HG03521 (cell line): Measurements from ENCODE around the gene SALL1.

Experiments used
- ATAC-seq: cut with Tn5 transposase; IDR thresholded peaks from one replicate; pipeline ENCODE4 v1.9.1; 2021; ENCODE audit warnings: mild to moderate bottlenecking, moderate library complexity; ENCODE audit not compliant: unreplicated experiment

Gene SALL1

DNA sequence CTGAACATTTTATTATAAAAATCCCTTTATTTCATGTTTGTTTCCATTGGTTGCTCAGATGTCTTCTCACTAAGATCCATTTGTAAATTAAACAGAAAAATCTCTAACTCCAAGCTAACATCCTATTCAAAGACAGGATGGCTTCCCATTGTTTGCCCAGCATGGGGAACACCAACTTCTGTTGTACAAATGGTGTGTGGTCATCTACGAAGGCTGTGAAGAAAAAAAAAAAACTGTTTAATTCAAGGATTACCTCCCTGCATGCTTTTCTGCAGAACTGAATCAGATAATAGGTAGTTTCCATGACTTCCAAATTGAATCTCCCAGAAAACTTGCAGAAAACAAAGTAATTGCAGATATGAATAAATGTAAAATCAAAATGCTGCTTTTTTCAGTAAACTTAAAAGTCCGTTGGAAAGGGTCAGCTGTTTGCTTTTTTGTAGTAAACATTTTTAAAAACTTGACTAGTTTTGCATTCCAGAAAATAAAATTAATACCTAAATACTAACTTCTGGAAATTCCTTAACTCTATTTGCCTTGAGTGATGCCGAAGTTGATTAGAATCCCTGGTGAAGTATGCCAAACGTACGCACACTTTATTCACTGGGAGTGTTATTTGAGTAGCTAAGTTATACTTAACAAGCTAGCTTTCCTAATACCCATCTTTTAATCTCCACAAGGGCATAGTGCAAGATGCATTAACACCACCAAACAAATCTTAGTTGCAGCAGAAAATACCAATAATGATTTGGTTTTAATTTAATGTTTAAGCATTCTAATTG lies 7.7 kb downstream of the SALL1 start:
- no peak for ATAC-seq

DNA sequence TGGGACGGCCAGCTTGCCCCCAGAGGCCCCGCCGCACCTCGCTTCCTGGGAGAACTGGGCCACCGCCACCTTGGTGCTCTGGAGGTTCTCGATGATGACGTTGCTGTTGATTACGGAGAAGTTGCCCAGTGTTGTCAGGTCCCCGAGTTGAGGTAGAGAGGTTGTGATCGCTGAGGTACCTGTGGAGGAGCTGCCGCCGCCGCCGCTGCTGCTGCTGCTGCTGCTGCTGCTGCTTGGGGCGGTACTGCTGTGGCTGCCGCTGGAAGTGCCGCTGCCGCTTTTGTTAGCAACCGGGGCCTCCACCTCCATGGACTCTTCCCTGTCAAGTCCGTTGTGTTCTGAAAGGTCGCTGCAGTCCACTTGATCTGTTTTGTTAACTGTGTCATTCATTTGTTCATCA lies 9.5 kb downstream of the SALL1 start:
- ATAC-seq = no peak

DNA sequence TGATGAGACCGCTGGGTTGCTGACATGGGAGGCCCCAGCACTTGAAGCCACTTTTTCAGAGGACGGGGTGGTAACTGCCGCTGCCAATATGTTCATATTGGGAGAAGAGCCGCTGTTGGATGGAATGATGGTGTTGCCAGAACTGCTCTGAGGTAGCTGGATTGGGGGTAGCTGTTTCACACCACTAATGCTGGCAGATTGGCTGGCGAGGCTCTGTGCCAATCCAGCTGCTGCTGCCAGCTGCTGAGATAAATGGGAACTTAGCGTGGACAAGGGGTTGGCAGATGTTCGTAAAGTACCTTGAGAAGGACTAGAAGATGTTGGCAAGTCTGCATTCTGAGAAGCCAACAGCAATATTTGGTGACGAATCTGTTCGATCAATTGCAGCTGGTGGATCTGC lies 10.0 kb downstream of the SALL1 start:
- ATAC-seq = no peak

DNA sequence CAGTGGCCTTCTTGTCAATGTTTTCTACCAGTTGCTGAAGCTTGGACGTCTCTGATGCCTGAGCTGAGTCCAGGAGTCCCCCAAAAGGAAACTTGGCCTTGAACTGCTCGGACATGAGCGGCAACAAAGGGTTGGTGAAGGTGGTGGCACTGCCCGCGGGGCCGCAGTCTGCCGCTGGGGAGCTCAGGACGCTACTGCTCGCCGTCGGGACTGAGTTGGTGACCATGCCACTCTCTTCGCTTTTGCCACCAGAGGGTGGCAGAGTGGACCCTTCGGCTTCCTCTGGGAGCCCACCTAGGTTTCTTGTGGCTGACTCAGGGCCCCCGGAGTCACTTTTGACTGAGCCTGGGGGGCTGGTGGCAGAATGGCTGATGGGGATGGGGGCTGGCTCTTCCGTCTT lies 11.0 kb downstream of the SALL1 start:
- ATAC-seq = no peak

DNA sequence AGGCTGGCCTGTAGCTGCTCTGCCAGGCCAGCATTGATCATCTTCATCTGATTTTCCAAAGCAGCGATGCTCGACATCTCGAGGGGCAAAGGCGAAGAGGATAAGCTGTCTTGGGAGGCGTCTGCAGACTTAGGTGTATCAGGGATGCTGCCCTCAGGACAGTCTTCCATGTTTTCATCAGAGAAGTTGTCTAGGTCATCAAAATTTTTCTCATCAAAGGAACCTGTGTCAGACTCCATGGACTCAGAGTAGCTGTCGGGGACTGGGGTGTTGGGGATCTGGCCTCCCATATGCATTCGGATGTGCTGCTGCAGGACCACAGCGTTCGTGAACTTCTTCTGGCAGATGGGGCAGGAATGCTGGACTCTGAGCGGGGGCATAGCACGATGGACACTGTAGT lies 11.5 kb downstream of the SALL1 start:
- no peak for ATAC-seq

DNA sequence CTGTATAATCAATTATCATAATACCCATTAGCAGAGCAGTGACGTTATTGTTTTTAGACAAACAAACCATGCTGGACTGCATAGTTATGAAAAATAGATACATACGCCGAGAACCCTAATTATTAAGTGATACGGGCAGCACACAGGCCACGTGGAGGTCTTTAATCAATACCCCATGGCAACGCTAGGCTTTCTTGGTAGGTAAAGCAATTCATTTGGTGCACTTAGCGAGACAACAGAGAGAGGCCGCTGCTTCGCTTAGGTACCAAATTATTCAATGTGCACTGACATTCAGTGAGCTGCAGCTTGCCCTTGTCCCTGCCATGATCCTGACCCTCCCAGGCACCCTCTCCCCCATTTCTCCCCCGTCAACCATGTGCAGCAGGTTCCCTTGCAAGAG lies 12.9 kb downstream of the SALL1 start:
- ATAC-seq = no peak

DNA sequence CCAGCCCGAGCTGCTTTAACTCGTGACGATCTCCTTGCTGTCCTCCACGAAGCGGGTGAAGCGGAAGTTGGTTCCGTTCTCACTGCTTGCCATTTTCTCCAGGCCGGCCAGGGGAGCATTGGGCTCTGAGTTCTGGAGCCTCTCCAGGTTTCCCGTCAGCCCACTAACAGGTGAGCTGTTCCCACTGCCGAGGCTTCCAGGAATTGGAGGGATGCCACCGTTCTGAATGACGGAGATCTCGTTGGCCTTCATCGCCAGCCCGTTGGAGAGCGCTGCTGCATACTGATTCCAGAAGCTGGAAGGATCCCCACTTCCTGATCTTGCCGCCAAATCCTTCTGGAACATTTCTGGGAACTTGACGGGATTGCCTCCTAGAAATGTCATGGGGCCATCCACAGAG lies 14.0 kb downstream of the SALL1 start:
- no peak for ATAC-seq

DNA sequence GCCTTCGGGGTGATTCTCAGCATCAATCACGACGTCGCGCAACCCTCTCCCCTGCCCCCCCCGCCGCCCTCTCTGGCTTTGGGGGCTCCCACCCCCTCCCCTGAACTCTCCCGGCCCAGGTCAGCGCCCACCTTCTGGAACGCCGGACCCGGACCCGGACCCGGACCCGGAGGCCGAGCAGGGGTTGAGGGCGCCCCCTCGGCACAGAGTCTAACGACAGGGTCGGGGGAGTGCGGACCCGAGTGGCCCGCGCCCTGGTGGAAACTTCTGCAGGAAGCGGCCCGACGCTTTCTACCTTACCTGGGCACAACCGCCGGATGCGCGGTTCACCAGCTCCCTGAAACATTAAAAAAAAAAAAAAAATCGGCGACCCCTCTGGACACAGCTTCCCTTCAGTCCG lies 16.2 kb downstream of the SALL1 start:
- no peak for ATAC-seq

DNA sequence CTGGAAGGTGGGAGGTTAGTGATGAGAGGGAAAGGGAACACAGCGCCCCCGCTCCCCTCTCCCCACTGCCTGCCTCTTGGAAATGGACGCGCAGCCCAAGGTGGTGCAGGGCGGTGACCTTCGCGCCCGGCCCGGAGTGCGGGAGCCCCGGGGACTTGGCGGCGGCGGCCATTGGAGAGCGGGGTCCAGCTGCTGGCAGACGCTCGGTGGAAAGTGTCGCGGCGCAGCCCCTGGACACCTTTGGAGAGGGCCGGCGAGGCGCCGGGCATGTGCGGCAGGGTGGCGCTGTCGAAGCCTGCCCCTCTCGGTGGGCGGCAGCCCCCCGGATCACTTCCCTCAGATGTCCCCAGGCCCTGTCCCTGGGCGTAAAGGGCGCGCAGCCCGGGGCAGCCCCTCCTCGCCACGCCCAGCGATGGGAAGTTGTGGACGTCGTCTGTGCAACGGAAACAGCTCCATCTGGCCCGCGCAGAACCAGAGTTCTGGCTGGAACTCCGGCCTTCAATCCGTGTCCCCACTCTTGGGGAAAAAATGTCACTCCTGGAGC lies 16.7 kb downstream of the SALL1 start:
- ATAC-seq = no peak

DNA sequence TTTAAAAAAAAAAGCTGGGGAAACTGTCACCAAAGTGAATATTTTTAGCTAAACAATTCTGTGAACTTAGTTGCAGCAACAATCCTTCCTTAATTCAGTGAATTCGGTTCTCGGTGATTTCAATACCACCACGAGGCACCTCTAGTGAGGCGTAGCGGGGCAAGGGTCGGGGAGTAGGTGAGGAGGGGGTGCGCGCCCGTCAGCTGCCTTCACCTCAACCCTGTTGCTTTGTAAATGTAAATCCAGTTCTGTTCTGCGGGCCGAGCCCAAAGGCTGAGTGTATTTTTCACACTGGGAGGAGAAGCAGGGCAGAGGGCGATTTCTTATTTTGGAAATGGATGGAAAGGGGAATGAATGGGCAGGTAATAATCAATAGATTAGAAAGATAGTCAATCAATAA lies 17.4 kb downstream of the SALL1 start:
- no peak for ATAC-seq

DNA sequence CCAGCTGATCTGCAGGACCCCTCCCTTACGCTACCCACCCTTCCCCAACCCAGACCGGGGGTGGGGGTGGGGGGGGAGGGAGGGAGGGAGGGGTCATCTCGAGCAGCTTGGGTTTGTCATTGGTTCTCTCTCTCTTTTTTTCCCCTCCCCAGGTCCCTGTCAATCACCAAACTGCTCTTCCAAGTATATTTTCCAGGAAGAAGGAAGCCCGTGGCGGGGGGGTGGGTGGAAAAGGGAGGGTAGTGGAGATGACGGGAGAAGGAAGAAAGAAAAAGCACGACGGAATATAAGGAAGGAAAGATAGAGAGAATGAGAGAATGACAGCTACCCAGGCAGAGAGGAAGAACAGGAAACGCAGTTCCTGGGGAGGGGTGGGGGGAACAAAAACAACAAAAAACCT lies 17.9 kb downstream of the SALL1 start:
- ATAC-seq = no peak

DNA sequence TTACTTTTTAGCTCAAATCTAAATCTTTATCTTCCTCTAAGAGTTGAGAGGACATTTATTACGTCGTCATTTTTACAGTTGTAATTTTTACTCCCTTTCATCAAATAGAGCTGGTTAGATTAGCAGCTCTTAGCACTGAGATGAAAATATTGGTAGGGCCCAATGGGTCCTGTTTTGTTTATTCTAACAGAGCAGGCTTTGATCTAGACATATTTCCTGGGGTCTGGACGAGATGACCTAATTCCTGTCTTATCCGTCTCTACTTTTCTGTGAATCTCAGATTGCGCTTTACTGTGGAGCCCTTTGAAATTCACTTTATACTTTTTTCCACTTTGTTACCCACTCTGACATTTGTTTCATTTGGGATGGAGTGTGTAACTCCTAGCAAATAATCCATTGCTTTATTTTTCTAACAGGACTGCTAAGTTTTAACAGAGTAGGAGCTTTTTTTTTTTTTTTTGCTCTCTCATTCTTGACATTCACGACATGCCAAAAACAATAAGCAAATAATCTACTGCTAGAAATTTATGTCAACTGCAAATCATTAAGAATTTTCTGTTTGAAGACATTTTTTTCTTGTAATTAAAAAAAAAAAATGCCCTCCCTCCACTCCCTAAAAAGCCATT lies 18.5 kb downstream of the SALL1 start:
- ATAC-seq = no peak

DNA sequence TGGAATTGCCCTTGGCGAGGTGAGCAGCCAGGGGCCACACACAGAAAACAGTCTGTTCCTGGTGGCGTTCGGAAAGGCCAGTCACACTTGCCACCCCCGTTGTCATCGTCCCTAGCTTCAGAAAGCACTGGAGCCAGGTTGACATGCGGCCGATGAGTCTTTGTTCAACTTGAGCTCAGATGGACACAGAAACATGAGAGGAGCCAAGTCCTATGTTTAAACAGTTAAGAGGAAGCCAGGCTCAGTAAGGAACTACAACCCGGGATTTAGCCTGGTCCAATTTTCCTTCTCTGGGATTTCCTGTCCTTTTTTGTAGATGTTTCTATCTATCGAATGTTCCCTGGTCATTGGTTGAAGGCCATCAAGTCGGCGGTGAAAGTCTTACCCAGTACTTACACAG lies 19.5 kb downstream of the SALL1 start:
- ATAC-seq = no peak

DNA sequence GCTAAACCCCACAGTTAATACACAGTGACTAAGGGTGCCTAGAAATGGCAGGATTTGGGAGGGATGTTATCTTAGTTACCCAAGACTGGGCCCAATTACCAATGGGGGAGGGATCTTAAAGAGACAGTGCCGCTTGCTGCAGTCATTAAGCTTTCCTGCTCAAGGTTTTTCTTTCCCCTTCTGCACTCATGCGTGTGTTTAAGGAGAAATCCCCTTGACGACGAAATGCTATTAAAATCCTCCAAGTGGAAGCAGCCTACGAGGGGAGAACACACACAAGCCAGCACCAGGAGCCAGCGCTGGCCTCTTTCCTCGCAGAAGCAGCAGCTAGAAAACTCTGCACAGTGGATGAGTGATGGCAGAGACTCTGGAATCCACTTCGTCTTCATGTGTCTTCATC lies 22.0 kb downstream of the SALL1 start:
- no peak for ATAC-seq

DNA sequence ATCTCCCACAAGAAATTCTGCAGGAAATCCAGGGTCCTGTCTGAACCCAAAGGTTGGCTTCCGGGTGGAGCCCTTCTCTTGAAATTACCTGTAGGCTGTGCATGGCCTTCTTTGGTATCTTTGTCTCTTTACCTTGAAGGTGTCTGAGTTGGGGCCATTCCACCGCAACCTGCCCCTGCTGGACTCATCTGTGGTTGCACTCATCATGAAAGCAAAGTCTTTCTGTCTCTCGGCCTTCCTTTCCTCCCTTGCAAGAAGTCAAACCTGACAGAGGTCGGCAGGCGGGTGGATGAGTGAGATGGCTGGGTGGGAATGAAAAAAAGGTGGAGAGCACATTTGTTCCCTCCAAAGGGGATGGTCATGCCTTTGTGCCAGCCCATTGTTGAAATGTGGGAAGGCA lies 25.1 kb downstream of the SALL1 start:
- no peak for ATAC-seq

DNA sequence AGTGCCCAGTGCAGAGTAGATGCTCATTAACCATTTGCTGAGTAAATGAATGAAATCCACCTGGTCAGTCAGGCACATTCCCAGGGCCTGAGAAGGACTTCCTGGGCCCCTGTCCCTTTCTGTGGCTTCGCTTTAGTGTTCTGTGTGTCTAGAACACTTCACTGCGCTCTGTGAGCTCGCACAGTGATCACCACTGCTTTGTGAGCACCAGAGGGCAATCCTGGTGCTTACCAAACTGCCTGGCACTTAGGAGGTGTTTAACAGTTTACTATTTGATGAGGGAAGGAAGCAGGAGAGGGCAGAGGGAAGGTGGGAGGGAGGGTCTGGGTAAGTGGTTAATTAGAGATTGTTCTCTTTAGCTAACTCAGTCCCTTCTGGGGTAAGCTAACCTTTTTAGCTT lies 26.2 kb downstream of the SALL1 start:
- ATAC-seq = no peak

DNA sequence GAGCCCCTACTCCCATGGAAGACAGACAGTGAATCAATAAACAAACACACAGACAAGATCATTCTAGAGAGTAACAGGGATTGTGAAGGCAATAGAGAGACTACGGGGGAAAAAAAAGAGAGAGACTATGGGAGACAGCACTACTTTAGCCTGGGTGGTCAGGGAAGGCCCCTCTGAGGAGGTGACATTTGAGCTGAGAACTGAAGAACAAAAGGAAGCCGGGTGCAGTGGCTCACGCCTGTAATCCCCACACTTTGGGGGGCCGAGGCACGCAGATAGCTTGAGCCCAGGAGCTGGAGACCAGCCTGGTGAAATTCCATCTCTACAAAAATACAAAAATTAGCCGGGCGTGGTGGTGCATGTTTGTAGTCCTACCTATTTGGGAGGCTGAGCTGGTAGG lies 29.2 kb downstream of the SALL1 start:
- no peak for ATAC-seq

DNA sequence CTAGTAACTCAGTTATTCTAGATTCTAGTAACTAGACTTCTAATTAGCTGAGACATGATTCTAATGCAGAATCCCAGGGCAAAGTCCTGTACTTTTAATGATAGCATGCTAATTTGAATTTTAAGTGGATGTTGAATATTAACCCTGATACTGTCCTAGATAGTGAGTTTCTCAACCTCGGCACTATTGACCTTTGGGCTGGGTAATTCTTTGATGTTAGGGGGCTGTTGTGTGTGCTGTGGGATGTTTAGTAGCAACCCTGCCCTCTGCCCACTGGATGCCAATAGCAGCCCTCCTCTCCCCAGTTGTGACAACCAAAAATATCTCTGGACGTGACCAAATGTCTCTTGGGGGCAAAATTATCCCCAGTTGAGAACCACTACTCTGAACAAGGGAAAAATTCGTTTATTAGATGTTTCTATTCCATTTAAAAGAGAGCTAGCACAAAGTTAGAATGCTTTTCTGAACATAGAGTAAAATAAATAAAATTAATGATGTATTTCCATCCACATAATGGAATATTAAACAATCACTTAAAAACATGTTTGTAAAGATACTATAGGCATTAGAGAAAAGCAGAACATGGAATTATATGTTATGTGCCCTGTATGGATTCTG lies 30.2 kb downstream of the SALL1 start:
- no peak for ATAC-seq

DNA sequence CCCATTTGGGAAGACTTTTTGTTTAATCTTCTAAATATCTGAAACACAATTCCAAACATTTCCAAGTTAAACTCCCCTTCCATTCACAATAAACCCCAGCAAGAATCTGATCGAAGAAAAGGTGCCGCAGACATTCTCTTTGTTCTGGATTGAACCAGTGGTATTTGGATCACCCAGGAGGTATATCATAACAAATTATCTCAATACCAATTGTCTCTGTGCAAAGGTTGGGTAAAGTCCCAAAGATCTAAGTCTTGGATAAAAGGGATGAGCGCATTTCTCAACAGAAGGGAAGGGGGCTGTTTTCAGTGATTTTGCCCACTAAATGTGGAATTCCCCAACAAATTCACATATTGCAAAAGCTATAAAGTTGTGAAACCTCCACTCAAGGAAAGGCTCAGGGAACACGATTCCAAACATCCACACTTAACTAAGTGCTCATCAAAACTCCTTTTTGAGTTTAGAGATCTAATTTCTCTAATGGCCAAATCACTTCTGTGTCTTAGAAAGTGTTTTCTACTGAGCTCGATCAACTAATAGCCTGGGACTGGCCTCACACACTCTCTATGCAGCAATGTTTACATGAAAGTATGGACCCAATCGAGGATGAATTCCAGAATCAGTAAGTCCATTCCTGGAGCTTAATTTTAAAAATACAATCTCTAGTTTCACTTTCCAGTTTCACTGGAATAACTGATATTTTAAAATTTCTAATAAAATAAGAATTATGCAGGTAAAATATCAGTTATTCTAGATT lies 30.9 kb downstream of the SALL1 start:
- no peak for ATAC-seq

DNA sequence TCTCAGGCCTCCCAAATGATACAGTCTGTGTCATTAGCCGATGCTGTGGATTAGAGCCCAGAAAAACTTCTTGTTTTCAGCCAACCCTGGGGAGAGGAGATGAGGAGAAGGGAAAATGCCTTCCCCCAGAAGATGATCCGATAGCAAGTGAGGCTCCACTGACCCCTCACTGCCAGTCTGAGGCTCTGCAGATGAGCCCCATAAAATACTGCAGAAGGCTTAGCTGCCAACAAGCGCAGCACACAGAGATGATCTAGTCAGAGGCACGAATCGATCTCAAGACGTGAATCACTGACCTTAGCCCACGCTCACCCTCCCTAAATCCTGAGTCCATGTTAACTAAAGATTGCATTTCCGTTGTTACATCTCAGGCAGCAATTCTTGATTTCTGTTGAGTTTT lies 31.5 kb downstream of the SALL1 start:
- no peak for ATAC-seq

DNA sequence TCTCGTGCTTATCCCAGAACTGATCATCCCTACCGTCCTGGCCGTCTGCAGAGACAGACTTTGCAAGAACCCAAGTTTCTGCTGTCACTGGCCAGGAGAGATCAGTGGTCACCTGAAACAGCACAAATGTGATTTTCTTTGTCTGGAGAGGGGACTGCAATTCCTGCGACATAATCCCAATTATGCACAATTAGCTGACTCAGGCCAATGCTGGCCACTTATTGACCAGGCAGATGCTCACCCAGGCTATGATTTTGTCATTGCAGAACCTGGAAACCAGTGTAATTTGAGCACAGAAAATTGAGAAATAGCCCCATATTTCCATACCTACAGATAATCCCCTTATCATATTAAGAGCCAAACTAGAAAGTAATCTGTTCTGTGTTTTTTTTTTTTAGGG lies 34.7 kb downstream of the SALL1 start:
- no peak for ATAC-seq
